Measurements from ENCODE around the gene STPG1.

- TF ChIP-seq CTCF (IDR thresholded peaks at IDR 0.05 in 2 of 3, conservative IDR thresholded peaks at IDR 0.05 in 1 of 3; ENCODE audit: insufficient read depth in 2 of 3, low read depth in 1 of 3, low read length in 3 of 3) (no peak), ZBTB40 (IDR thresholded peaks at IDR 0.05) (no peak), ZBTB40 (CRISPR knock-in tag; IDR thresholded peaks at IDR 0.05) (no peak), KLF16 (IDR thresholded peaks at IDR 0.05) (no peak), TCF7L2 (IDR thresholded peaks at IDR 0.05; ENCODE audit: low read depth, low read length) (no peak), BRF1 (IDR thresholded peaks at IDR 0.05; ENCODE audit: borderline replicate concordance, extremely low read depth, insufficient read length) (no peak), ZNF274 (IDR thresholded peaks at IDR 0.05; ENCODE audit: borderline replicate concordance, low read depth, low read length) (no peak)
Observed at GRCh38 chr1:24311234-24311633, 102.3 kb downstream of the STPG1 start.
